ENCODE measurements around the gene FAM131C.

GRCh38 chr1:16015491-16015890 lies 58.0 kb downstream of the FAM131C start:
- TF ChIP-seq POLR2AphosphoS5 (IDR thresholded peaks at IDR 0.05), result no peak
- no peak for TF ChIP-seq CTCF (IDR thresholded peaks at IDR 0.05)
- no peak for TF ChIP-seq POLR2A (IDR thresholded peaks at IDR 0.05)
- no peak for TF ChIP-seq EP300 (IDR thresholded peaks at IDR 0.05)

All from upper lobe of left lung (tissue), 4 donors.